Measurements from ENCODE around the gene SLC45A1. TPM values are rescaled to one million over a fixed set of nuclear protein-coding genes. Genes with fewer than 3 reads are reported as not detected.

SLC45A1 gene
- total RNA-seq, 4 donors from 2014 or later: 0.76 to 1.6 (median 0.86) TPM

- Histone ChIP-seq H3K36me3 (no peaks in the 10 kb centered on the region), H3K4me1 (no peaks in the 10 kb centered on the region), H3K4me3 (no peak overlapping the region), H3K9me3 (no peaks in the 10 kb centered on the region), H3K27ac (no peak overlapping the region), H3K27me3 (no peaks in the 10 kb centered on the region)
- 92% methylated on average over 21 of the region's 27 CpGs for WGBS
- no peak for DNase-seq (ENCODE audit: low spot score in 2 of 2)
- TF ChIP-seq CTCF (IDR thresholded peaks at IDR 0.05) (no peak), EP300 (IDR thresholded peaks at IDR 0.05) (no peak), POLR2AphosphoS5 (IDR thresholded peaks at IDR 0.05) (no peak), POLR2A (IDR thresholded peaks at IDR 0.05) (no peak)
These were observed 17.3 kb downstream of the SLC45A1 start for GRCh38 chr1:8335246-8335645.

GRCh38 chr1:8337776-8338525 lies 20.0 kb downstream of the SLC45A1 start:
- peaks cover 3% of the 10 kb centered on the region for H3K4me1 ChIP-seq
- H3K4me3 ChIP-seq: no peak overlapping the region
- H3K36me3 ChIP-seq: no peaks in the 10 kb centered on the region
- no peak for DNase-seq (ENCODE audit: low spot score in 2 of 2)
- TF ChIP-seq POLR2AphosphoS5 (IDR thresholded peaks at IDR 0.05) (no peak), POLR2A (IDR thresholded peaks at IDR 0.05) (no peak), EP300 (IDR thresholded peaks at IDR 0.05) (no peak), CTCF (IDR thresholded peaks at IDR 0.05) (no peak)
- no peak overlapping the region for H3K27ac ChIP-seq
- H3K9me3 ChIP-seq: no peaks in the 10 kb centered on the region
- WGBS: 94% methylated on average over 16 of the region's 25 CpGs
- no peaks in the 10 kb centered on the region for H3K27me3 ChIP-seq

- Histone ChIP-seq H3K36me3 (no peaks in the 10 kb centered on the region), H3K9me3 (no peaks in the 10 kb centered on the region), H3K4me3 (no peak overlapping the region), H3K4me1 (peaks cover 7% of the 10 kb centered on the region), H3K27ac (no peak overlapping the region), H3K27me3 (no peaks in the 10 kb centered on the region)
- DNase-seq (ENCODE audit: low spot score in 2 of 2): no peak
- WGBS: 94% methylated on average over 25 of the region's 26 CpGs
- TF ChIP-seq POLR2A (IDR thresholded peaks at IDR 0.05): no peak
- TF ChIP-seq EP300 (IDR thresholded peaks at IDR 0.05): no peak
- TF ChIP-seq CTCF (IDR thresholded peaks at IDR 0.05): no peak
These were observed 20.8 kb downstream of the SLC45A1 start for GRCh38 chr1:8338526-8339202.

- WGBS: 88% methylated on average over 8 of the region's 13 CpGs
These were observed 21.3 kb downstream of the SLC45A1 start for GRCh38 chr1:8339203-8339600.

More at GRCh38 chr1:8339203-8339600, 21.3 kb downstream of the SLC45A1 start:
- Histone ChIP-seq H3K4me1 (peaks cover 13% of the 10 kb centered on the region), H3K36me3 (no peaks in the 10 kb centered on the region), H3K9me3 (no peaks in the 10 kb centered on the region), H3K27me3 (no peaks in the 10 kb centered on the region), H3K4me3 (no peak overlapping the region), H3K27ac (no peak overlapping the region)
- no peak for DNase-seq (ENCODE audit: low spot score in 2 of 2)
- no peak for TF ChIP-seq POLR2A (IDR thresholded peaks at IDR 0.05)
- no peak for TF ChIP-seq EP300 (IDR thresholded peaks at IDR 0.05)
- no peak for TF ChIP-seq POLR2AphosphoS5 (IDR thresholded peaks at IDR 0.05)
- TF ChIP-seq CTCF (IDR thresholded peaks at IDR 0.05): no peak

All from suprapubic skin (tissue), 4 donors.